Measurements from ENCODE around the gene MCF2L.

MCF2L gene

GRCh38 chr13:112978561-112979405 lies 9.8 kb downstream of the MCF2L start:
- DNase-seq, result no peak

GRCh38 chr13:112979406-112979902 lies 10.4 kb downstream of the MCF2L start:
- no peak for DNase-seq

- peak in 3 of 58 donors; percentile 12 to 47 (median 23) for DNase-seq
Observed at GRCh38 chr13:112980434-112980833, 11.4 kb downstream of the MCF2L start.

- no peak for DNase-seq
Observed at GRCh38 chr13:112981451-112981850, 12.4 kb downstream of the MCF2L start.

- no peak for DNase-seq
Observed at GRCh38 chr13:112982281-112983041, 13.4 kb downstream of the MCF2L start.

GRCh38 chr13:112983042-112983305 lies 14.0 kb downstream of the MCF2L start:
- no peak for DNase-seq

GRCh38 chr13:112983428-112984196 lies 14.6 kb downstream of the MCF2L start:
- no peak for DNase-seq

GRCh38 chr13:112984501-112984900 lies 15.5 kb downstream of the MCF2L start:
- no peak for DNase-seq

- DNase-seq, result peak in 2 of 58 donors; percentile 35 to 38
Observed at GRCh38 chr13:112984954-112985802, 16.2 kb downstream of the MCF2L start.

- DNase-seq, result no peak
Observed at GRCh38 chr13:112985803-112986408, 16.9 kb downstream of the MCF2L start.

- no peak for DNase-seq
Observed at GRCh38 chr13:112986470-112986869, 17.5 kb downstream of the MCF2L start.

GRCh38 chr13:112986946-112987681 lies 18.1 kb downstream of the MCF2L start:
- DNase-seq, result no peak

GRCh38 chr13:112987682-112988024 lies 18.6 kb downstream of the MCF2L start:
- DNase-seq, result no peak

- DNase-seq, result no peak
Observed at GRCh38 chr13:112990783-112991182, 21.8 kb downstream of the MCF2L start.

GRCh38 chr13:112991609-112992008 lies 22.6 kb downstream of the MCF2L start:
- DNase-seq, result peak in 1 of 58 donors; percentile 31

GRCh38 chr13:112992931-112993680 lies 24.1 kb downstream of the MCF2L start:
- no peak for DNase-seq

- no peak for DNase-seq
Observed at GRCh38 chr13:112994084-112994780, 25.2 kb downstream of the MCF2L start.

- DNase-seq, result no peak
Observed at GRCh38 chr13:112994781-112995355, 25.9 kb downstream of the MCF2L start.

Measured in anterior cingulate cortex (tissue), 58 donors.